ENCODE measurements around the gene RAMAC. TPM values are rescaled to one million over a fixed set of nuclear protein-coding genes. Genes with fewer than 3 reads are reported as not detected.

Gene RAMAC
- polyA plus RNA-seq, 6 donors from 2014 or later, result 46.8 to 98.0 (median 49.7) TPM

GRCh38 chr15:82971218-82971984, 14.6 kb upstream of the RAMAC start:
- DNase-seq (no peak), ATAC-seq (ENCODE audit: low read depth in 2 of 2) (no peak)
- Mint-ChIP-seq H3K27ac (peak overlapping the region in 1 of 6 donors; percentile 75), H3K27me3 (no peaks in the 10 kb centered on the region), H3K36me3 (no peaks in the 10 kb centered on the region), H3K4me3 (no peak overlapping the region), H3K9me3 (no peaks in the 10 kb centered on the region), H3K4me1 (no peaks in the 10 kb centered on the region)

- Mint-ChIP-seq H3K4me1 (no peaks in the 10 kb centered on the region), H3K36me3 (no peaks in the 10 kb centered on the region), H3K4me3 (no peak overlapping the region), H3K9me3 (no peaks in the 10 kb centered on the region), H3K27ac (no peak overlapping the region), H3K27me3 (no peaks in the 10 kb centered on the region)
- no peak for DNase-seq
- no peak for ATAC-seq (ENCODE audit: low read depth in 2 of 2)
These were observed 13.0 kb upstream of the RAMAC start for GRCh38 chr15:82972990-82973389.

GRCh38 chr15:82977076-82977475, 8.9 kb upstream of the RAMAC start:
- no peaks in the 10 kb centered on the region for H3K27me3 Mint-ChIP-seq

GRCh38 chr15:82978438-82978837, 7.6 kb upstream of the RAMAC start:
- Mint-ChIP-seq H3K36me3 (peaks cover 0 to 4% of the 10 kb centered on the region in 2 donors), H3K27ac (no peak overlapping the region), H3K4me1 (no peaks in the 10 kb centered on the region), H3K27me3 (no peaks in the 10 kb centered on the region), H3K9me3 (no peaks in the 10 kb centered on the region), H3K4me3 (no peak overlapping the region)
- DNase-seq, result no peak
- ATAC-seq (ENCODE audit: low read depth in 2 of 2), result no peak

More at GRCh38 chr15:82977076-82977475, 8.9 kb upstream of the RAMAC start:
- Mint-ChIP-seq H3K27ac (no peak overlapping the region), H3K36me3 (peaks cover 0 to 4% of the 10 kb centered on the region in 2 donors), H3K9me3 (no peaks in the 10 kb centered on the region), H3K4me3 (no peak overlapping the region), H3K4me1 (no peaks in the 10 kb centered on the region)
- DNase-seq (no peak), ATAC-seq (ENCODE audit: low read depth in 2 of 2) (no peak)

GRCh38 chr15:82979726-82980125, 6.3 kb upstream of the RAMAC start:
- Mint-ChIP-seq H3K27ac (no peak overlapping the region), H3K36me3 (peaks cover 0 to 4% of the 10 kb centered on the region in 2 donors), H3K4me1 (peaks cover under 1 to 2% (median under 1%) of the 10 kb centered on the region in 3 donors), H3K4me3 (no peak overlapping the region), H3K27me3 (no peaks in the 10 kb centered on the region), H3K9me3 (no peaks in the 10 kb centered on the region)
- ATAC-seq (ENCODE audit: low read depth in 2 of 2) (no peak), DNase-seq (no peak)

- H3K9me3 Mint-ChIP-seq, result no peaks in the 10 kb centered on the region
- peaks cover 12 to 14% (median 13%) of the 10 kb centered on the region in 3 donors for H3K4me1 Mint-ChIP-seq
- no peaks in the 10 kb centered on the region for H3K27me3 Mint-ChIP-seq
- peaks cover 0 to 4% of the 10 kb centered on the region in 2 donors for H3K36me3 Mint-ChIP-seq
- no peak for ATAC-seq (ENCODE audit: low read depth in 2 of 2)
- no peak for DNase-seq
- no peak overlapping the region for H3K4me3 Mint-ChIP-seq
- no peak overlapping the region for H3K27ac Mint-ChIP-seq
These were observed 5.0 kb upstream of the RAMAC start for GRCh38 chr15:82980981-82981380.

DNA sequence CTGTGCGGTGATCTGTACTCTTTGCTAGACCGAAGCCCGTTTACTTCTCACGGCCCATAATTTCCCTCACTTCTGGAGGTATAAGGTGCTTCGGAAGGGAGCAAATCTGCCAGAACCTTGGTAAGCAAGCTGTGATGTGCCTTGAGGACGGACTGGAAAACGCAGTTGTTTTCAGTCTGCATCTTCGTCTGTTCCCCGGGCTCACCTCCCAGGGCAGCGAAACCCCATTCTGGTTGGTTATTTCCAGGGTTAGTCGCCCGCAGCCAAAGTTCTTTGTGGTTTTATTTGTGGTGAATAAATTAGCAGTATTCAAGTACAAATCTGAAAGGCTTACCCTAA, 401 bp downstream of the RAMAC start:
- Mint-ChIP-seq H3K36me3 (peaks cover 3 to 14% of the 10 kb centered on the region in 2 donors), H3K9me3 (no peaks in the 10 kb centered on the region), H3K27ac (peak overlapping the region in 4 of 6 donors; percentile 94 to 96 (median 95)), H3K4me1 (peaks cover 13 to 27% (median 19%) of the 10 kb centered on the region in 3 donors), H3K27me3 (no peaks in the 10 kb centered on the region), H3K4me3 (peak overlapping the region; percentile 94 to 100 (median 98))
- no peak for DNase-seq
- peak; percentile 22 to 34 for ATAC-seq (ENCODE audit: low read depth in 2 of 2)

GRCh38 chr15:82992436-82992998, 6.5 kb downstream of the RAMAC start:
- Mint-ChIP-seq H3K4me3 (no peak overlapping the region), H3K36me3 (peaks cover 8 to 17% of the 10 kb centered on the region in 2 donors), H3K27me3 (no peaks in the 10 kb centered on the region), H3K27ac (no peak overlapping the region), H3K9me3 (no peaks in the 10 kb centered on the region), H3K4me1 (peaks cover 0 to 4% (median under 1%) of the 10 kb centered on the region in 3 donors)
- DNase-seq (no peak), ATAC-seq (ENCODE audit: low read depth in 2 of 2) (no peak)

GRCh38 chr15:82993144-82993543, 7.1 kb downstream of the RAMAC start:
- Mint-ChIP-seq H3K27ac (no peak overlapping the region), H3K36me3 (peaks cover 8 to 17% of the 10 kb centered on the region in 2 donors), H3K4me1 (peaks cover 0 to 4% (median 0%) of the 10 kb centered on the region in 3 donors), H3K9me3 (no peaks in the 10 kb centered on the region), H3K4me3 (no peak overlapping the region), H3K27me3 (no peaks in the 10 kb centered on the region)
- ATAC-seq (ENCODE audit: low read depth in 2 of 2), result no peak
- no peak for DNase-seq

DNA sequence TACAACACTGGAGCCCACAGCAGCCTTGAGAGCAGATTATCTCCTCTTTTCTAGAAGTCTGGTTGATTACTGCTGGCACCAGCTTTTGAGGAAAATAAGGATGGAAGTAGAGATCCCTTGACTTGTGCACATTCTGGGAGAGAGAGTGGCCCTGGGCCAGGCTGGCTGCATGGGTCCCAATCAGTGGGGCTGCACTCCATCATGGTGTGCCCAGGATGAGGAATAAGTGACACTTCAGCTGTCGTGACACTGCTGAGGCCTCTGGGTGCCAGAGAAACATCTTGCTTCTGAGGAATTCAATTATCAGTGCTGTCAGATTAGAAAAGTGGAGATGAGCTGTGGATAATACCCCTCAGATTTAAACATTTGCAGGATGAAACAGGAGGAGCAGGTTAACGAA, 9.1 kb downstream of the RAMAC start:
- H3K4me3 Mint-ChIP-seq, result no peak overlapping the region
- no peak for ATAC-seq (ENCODE audit: low read depth in 2 of 2)
- no peak for DNase-seq
- H3K4me1 Mint-ChIP-seq, result peaks cover 3 to 7% (median 7%) of the 10 kb centered on the region in 3 donors
- H3K9me3 Mint-ChIP-seq, result no peaks in the 10 kb centered on the region
- H3K36me3 Mint-ChIP-seq, result peaks cover 8% of the 10 kb centered on the region in 2 donors
- peak overlapping the region in 1 of 6 donors; percentile 57 for H3K27ac Mint-ChIP-seq
- no peaks in the 10 kb centered on the region for H3K27me3 Mint-ChIP-seq

DNA sequence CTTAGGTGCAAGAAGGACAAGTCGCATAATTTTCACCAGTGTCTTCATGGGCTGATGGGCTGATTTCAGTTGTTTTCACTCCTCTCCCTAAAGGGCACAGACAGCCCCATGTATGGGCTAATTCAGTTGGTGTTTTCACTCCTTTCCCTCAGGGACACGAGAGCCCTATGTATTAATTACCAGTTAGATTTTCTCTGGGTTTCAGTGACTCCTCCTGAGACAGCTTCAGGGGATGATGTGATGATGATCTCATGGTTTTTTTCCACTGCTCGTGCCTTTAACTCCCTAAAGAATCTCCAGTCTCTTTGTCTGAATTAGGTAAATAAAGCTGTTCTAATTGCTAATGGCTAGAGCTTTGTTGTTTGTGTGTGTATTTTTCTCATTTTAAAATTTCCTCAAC, 9.9 kb downstream of the RAMAC start:
- Mint-ChIP-seq H3K27ac (peak overlapping the region in 1 of 6 donors; percentile 10), H3K27me3 (no peaks in the 10 kb centered on the region), H3K36me3 (peaks cover 4 to 8% of the 10 kb centered on the region in 2 donors), H3K9me3 (no peaks in the 10 kb centered on the region), H3K4me3 (no peak overlapping the region), H3K4me1 (peaks cover 7 to 13% (median 10%) of the 10 kb centered on the region in 3 donors)
- no peak for ATAC-seq (ENCODE audit: low read depth in 2 of 2)
- DNase-seq, result no peak

GRCh38 chr15:82999426-82999825, 13.4 kb downstream of the RAMAC start:
- Mint-ChIP-seq H3K4me3 (no peak overlapping the region), H3K36me3 (no peaks in the 10 kb centered on the region), H3K27me3 (no peaks in the 10 kb centered on the region), H3K9me3 (no peaks in the 10 kb centered on the region), H3K4me1 (peaks cover 6 to 13% (median 7%) of the 10 kb centered on the region in 3 donors), H3K27ac (peak overlapping the region in 2 of 6 donors; percentile 60 to 88)
- ATAC-seq (ENCODE audit: low read depth in 2 of 2) (no peak), DNase-seq (no peak)

DNA sequence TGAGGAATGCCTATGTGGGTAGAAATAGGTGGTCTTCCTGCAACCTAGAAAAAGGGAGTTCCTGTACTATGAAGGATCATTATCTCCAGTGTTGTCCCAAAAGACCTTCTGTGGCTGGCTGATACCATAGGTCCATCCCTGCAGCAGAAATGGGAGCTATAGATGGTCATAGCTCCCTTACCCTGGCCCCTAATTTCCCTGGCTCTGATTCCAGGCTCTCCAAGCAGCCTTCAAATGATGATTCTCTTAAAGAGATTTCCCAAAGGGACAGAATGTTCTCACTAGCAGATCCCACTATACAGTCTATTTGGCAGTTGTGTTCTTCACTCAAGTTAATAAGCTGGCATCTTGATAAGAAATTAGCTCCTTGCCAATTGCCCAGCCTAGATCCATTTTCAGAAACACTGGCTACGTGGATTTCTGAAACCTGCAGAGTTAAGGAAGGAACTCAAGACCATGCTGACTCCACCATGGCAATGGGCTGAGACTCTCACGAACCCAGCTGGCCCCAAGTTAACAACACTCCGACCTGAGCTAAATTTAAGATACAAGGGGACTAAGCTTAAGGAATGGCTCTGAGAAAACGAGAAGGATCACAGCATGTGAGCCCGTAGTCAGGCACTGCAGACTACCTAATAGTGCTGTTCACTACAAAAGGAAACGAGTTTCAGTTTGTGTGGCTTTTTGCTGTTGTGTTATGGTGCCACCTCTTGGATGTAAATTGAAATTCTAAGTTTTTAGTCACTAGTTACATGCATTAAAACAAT, 14.1 kb downstream of the RAMAC start:
- Mint-ChIP-seq H3K36me3 (no peaks in the 10 kb centered on the region), H3K27me3 (no peaks in the 10 kb centered on the region), H3K9me3 (no peaks in the 10 kb centered on the region), H3K4me1 (peaks cover 6 to 13% (median 7%) of the 10 kb centered on the region in 3 donors), H3K27ac (peak overlapping the region; percentile 12 to 87 (median 58)), H3K4me3 (peak overlapping the region; percentile 51 to 86 (median 67))
- peak; percentile 79 to 83 for ATAC-seq (ENCODE audit: low read depth in 2 of 2)
- peak; percentile 46 for DNase-seq

Measured in naive B cell (primary cell).